HG03103 (cell line): Measurements from ENCODE around the gene INPP5D.
"Not testable (repeated sequence)": the region's sequence is repeated elsewhere in the genome, so short reads cannot be mapped to it uniquely, and the experiment has no call there.

Experiments
- ATAC-seq: cut with Tn5 transposase; IDR thresholded peaks from one replicate; pipeline ENCODE4 v1.9.1; 2021; ENCODE audit warnings: low read depth; ENCODE audit not compliant: unreplicated experiment

Gene INPP5D

DNA sequence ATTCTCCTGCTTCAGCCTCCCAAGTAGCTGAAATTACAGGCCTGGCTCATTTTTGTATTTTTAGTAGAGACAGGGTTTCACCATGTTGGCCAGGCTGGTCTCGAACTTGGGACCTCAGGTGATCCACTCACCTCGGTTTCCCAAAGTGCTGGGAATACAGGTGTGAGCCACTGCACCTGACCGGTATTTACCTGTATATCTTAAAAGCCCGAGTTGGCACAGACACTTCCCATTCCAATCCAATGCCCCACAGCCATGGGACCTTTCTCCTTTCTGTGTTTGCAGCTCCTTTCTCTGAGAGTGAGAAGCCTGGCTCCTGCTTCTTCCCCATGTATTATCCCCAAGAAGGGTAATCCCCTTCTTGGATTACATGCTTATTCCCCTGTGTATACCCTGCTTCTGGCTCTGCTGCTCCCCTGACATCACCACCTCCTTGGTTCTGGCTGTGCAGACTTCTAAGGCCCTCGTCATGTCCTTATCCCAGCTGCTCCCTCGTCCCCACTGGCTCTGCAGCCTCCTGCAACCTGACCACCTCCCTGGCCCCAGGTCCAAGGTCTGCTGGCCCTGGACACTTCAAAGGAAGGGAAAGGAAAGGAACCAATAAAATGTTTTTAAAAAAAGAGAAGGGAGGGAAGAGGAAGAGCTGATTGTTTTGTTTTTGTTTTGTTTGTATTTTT is 52.8 kb downstream of the INPP5D start:
- ATAC-seq = no peak

DNA sequence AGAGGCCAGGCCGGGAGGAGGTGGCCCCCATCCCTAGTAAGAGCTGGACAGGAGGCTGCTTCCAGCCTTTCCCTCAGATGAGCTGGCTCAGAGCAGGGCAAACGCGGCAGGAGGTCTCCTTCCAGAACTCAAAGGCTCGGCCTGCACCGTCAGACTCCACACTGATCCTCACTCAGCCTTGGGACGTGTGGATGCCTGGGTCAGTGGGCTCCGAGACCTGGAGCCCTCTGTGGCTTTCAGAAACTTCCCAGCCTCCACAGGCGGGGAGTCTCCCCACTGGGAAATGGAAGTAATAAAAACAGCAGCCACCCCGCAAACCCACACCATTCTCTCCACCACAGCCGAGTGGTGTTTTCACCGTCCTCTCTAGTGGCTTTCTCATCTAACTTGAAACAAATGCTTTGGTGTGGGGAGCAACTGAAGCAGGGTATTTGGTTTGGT is 54.3 kb downstream of the INPP5D start:
- ATAC-seq = no peak

DNA sequence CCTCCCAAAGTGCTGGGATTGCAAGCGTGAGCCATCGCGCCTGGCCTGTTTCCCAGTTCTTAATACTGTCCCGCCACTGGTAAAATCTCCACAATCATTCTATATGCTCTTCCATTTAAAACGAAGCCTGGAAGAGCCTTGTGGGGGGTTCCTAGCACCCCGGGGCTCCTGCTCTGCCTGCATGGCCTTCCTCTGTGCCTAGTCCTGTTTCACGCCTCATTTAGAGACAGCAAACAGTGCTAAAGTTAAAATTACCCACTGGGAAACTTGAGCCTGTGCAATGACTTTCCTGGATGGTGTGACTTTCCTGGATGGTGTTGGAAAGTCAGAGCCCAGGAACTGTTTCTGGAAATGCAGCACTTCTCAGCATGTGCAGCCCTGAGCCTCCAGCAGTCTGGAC is 55.0 kb downstream of the INPP5D start:
- no peak for ATAC-seq

DNA sequence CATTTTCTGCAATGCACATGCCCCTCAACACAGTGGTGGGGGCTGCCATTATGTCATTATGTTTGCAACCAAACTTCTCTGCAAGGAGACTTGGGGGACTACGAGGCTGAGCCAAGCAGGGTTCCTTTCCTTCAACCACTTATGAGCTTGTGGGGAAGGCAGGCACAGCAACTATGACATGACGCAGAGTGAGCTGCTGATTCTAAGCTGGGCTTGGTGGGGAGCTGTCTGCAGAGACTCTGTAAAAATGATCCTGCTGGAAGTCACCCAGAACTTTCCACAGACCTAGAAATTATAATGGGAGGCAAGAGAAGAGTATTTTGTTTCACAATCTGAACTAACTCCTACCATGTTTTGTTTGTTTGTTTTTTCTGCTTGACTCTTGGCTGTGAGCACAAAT is 55.6 kb downstream of the INPP5D start:
- ATAC-seq = no peak

DNA sequence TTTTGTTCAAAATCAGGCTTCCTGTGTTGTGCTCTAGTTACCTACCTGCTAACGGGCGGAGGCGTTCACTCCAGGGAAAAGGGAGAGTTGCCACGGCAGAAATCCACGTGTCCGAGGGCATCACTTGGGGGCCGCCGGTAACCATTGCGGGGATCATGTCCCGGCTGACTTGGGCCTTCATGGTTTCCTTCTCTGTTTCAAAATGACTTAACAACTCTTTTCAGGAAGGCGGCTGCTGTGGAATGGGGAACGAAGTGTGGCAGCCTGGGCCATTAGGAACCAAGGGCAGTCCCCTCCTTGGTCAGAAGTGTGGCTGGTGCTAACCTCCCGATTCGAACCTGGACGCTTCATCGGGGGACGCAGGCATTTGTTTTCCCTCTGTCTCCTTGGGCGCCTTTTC is 56.8 kb downstream of the INPP5D start:
- ATAC-seq = no peak

DNA sequence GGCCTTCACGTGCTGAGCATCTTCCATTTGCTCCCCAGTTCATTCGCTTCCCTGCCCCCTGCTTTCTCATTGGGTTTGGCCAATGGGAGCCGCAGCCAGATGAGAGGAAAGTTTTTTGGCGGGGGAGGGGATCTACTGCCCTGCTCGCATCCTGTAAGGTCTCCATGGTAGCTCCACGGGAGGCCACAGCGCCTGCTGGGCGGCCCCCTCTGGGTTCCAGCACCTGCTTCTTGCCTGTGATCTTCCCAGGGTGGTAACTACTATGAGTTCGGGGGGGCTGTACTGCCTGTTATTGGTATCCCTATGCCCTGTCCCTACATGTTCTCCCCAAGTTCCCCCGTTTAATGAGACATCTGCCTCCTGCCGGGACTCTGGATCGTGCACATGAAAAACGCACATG is 57.2 kb downstream of the INPP5D start:
- ATAC-seq = no peak

DNA sequence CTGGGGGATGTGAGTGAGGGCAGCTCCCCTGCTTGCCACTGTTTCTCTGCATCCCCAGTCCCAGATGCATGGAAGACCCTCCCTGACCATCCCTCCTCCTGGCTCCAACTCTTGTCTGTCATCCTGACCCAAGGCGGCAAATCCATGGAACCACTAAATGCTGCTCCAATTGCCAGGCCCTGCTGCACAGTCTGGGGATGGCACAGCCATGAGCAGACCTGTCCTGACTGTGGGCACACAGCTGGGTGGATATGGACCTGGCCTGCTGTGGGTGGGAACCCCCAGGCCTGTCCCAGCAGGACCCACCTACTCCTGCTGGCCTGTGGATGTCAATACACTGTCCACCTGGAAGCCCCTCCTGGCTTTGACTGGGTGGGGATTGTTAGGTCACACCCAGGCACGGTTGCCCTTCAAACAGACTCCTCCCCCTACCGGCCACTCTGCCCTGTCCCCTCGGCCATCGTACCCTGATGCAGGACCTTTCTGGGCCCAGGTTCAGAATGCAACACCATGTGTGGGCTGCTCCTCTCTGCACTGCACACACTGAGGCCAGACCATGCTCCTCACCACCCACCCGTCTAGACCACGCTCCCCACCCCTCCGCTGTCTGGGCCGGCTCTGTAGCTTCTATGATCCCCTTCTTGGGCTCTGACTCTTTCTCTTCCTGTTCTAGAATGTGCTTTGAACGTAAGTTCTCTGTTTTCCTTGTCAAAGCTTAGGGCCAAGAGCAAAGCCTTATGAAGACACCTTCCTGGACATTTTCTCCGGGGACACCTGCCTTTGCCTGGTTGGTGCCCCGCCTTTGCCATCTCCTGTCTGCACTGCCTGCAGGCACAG is 57.9 kb downstream of the INPP5D start:
- ATAC-seq = no peak

DNA sequence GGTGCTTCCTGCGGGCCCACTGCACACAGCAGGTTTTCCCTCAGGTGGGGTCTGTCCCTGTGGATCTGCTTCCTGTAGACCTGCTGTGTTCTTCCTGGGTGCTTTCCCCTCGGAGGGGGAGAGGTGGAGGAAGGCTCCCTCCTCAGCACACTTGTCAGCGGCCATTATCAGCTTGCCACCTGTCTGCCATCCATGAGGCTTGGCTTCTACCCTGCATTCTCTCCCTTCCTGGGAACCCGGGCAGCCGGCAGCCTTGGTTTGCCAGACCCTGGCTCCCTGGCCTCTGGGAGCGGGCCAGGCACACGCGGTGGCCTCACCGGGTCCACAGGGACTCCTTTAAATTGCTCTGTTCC is 58.5 kb downstream of the INPP5D start:
- no peak for ATAC-seq

DNA sequence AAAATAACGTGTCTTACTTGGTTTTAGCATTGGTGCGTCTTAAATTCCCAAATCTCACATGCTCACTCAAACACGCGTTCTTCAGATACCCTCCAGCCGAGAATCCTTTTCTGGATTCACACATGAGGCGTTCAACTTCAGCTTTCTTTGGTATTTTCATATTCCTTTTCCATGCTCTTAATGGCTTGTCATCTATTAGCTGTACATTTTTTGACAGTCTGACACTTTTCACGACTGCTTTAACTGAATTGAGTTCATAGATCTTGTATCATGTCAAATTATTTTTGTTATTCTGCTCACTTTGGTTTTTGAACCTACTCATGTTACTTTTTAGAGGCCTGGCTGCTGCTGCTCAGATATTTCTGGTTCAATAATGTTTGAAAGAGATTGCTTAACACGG is 59.0 kb downstream of the INPP5D start:
- no peak for ATAC-seq

DNA sequence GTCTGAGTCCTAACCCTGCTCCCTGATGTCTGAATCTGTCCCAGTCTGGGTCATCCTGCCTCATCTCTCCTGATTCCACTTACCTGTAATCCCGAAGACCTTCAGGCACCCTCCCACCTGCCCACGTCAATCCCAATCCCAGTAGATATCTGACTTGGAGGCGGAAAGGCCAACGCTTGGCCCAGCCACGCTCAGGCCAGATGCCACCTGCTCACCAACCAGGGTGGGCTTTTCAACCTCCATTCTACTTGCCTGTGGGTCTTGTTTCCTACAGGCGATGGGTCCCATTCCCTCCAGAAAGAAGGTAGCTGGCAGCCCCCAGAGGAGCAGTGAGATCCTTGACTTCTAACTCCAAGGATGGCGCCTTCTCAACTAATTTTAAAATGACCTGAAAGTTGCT is 59.7 kb downstream of the INPP5D start:
- no peak for ATAC-seq

DNA sequence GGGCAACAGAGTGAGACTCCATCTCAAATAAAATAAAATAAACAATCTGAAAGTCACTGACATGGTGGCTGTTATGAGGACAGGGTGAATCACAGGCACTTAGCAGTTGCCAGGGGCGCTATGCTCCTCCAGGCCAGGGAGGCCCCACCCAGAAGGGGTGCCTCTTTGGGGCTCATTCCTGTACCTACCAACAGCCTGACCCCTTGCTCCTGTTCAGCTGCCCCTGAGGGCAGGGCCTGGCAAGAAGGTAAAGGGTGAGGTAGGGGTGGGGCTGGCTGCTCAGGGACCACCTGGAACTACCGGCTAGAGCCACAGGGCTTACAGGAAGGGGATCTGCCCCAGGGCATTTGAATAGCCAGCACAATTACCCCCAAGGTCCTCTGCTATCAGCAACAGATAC is 60.3 kb downstream of the INPP5D start:
- no peak for ATAC-seq

DNA sequence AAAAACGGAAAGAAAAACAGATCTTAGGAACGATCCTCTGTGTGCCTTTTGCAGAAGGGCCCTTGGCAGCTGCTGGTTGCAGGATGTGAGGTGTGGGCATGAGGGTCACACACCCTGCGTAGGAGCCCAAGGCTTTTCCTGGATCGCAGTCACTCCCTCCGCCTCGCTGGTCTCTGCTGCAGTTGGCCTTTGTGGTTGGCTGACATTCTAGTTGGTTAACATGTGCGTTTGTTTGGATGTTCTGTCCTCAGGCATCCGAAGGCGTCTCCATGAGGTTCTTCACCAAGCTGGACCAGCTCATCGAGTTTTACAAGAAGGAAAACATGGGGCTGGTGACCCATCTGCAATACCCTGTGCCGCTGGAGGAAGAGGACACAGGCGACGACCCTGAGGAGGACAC is 61.7 kb downstream of the INPP5D start:
- ATAC-seq = no peak

DNA sequence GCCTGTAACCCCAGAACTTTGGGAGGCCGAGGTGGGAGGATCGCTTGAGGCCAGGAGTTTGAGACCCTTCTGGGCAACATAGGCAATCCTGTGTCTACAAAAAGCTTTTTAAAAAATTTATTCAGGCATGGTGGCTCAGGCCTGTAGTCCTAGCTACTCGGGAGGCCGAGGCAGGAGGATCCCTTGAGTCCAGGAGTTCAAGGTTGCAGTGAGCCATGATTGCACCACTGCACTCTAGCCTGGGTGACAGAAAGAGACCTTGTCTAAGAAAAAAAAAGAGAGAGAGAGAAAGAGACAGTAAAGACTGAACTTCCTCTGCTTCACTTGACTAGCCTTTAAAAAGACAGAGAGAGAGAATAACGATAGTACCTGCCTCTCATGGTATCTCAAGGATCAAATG is 62.4 kb downstream of the INPP5D start:
- ATAC-seq = no peak

DNA sequence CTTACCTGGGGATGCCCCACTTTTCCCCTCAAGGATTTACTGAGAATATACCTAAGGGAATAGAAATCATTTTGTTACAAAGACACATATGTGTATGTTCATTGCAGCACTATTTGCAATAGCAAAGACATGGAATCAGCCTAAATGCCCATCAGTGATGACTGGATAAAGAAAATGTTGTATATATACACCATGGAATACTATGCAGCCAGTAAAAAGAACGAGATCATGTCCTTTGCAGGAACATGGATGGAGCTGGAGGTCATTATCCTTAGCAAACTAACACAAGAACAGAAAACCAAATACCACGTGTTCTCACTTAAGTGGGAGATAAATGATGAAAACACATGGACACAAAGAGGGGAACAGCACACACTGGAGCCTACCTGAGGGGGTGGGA is 63.4 kb downstream of the INPP5D start:
- ATAC-seq = not testable (repeated sequence)

DNA sequence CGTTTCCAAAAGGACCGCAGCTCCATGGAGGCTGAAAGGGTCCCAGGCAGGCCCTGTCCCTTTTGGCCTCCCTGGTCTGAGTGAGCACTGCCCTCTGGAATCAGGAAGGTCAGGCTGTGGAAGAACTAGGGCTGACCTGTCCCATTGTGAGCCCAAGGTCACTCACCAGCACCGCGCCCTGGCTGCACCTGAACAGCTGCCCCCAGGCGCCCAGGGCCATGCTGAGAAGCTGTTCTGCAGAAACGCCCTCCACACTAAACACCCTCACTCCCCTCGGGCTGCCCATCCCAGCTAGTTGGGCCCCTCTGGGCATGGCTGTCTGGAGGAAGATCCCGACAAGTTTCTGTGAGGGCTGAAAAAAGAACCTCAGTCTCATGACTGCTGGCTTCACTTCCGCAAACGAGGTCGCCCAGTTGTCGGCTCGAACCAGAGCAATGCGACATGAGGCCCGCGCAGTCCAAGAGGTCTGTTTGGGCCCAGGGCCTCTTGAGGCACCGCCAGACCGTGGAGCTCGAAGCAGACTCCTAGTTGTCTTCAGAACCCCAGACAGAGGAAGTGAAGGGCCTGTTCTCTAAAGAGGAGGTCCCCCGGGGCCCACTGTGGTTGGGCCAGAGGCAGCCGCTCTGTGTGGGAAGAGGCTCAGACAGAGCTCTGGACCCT is 64.4 kb downstream of the INPP5D start:
- ATAC-seq = peak; percentile 80

DNA sequence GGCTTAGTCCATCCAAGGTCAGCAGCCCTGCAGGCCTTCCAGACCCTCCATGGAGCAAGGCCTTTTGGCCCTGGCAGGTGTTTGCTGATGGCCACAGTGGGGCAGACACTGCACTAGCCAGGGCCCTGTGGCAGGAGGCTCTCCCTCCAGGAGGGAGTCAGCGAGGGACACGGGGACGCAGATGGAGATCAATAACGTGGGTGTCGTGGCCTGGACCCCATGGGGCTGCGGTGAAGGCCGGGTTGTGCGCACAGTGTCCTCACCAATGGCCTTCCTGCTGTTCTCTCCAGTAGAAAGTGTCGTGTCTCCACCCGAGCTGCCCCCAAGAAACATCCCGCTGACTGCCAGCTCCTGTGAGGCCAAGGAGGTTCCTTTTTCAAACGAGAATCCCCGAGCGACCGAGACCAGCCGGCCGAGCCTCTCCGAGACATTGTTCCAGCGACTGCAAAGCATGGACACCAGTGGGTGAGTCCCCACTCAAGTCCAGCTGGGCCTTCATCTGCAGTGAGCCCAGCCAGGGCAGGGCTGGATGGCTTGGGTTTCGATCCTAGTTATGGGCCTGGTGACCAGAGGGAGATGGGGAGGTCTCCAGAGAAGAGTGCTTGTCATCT is 65.4 kb downstream of the INPP5D start:
- no peak for ATAC-seq

DNA sequence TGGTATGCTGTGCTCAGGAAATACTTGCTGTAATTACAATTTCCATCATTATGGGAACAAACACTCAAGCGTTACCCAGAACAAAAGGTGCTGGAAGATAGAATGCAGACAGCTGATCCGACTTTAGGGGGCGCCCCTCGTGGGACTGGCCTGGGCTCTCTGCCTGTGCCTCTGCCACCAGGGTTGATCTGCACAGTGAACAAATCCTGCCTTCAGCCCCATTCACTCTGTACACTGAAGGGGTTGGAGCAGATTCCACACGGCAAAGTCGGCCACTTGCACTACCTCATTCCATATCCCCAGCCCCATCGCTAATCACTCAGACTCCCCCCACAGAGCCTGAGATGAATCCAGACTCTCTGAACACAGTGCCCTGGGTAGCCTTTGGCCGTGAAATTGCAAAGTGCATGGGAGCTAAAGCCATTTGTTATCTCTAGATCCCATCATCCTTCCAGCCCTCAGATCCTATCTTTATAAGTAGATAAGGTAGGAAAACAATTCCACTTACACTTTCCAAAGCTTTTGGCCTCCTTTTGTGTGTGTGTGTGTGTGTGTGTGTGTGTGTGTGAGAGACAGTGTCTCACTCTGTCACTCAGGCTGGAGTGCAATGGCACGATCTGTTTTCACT is 69.3 kb downstream of the INPP5D start:
- no peak for ATAC-seq

DNA sequence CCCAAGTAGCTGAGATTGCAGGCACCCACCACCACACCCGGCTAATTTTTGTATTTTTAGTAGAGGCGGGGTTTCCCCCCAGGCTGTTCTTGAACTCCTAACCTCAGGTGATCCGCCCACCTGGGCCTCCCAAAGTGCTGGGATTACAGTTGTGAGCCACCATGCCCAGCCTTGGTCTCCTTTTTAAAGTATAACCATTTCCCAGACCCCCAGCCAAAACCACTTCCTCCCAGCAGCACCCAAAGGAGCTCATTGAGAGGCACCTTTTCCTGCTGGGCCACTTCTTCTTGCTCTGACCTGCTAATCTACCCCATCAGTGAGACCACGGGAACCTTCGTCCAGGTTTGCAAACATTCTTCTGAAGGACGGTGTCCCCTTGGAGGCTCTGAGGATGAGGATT is 69.9 kb downstream of the INPP5D start:
- no peak for ATAC-seq

DNA sequence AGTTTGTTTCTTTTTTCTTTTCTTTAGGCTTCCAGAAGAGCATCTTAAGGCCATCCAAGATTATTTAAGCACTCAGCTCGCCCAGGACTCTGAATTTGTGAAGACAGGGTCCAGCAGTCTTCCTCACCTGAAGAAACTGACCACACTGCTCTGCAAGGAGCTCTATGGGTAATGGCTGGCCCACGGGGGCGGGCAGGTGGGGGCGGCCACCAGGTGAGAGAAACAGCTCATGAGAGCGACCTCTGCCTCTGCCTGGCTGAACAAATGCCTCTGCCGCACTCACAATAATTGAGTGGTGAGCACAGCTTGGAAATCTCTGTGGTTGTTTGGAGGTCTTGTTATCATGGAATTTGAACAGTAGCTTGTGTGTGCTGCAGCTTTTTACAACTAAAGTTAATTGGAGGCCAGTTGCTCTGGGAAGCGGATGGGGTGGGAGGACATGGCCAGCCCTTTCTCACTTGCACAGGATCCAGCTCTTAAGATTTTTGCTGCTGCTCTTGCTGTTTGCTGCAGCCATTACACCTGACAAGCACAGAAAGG is 70.4 kb downstream of the INPP5D start:
- ATAC-seq = no peak

DNA sequence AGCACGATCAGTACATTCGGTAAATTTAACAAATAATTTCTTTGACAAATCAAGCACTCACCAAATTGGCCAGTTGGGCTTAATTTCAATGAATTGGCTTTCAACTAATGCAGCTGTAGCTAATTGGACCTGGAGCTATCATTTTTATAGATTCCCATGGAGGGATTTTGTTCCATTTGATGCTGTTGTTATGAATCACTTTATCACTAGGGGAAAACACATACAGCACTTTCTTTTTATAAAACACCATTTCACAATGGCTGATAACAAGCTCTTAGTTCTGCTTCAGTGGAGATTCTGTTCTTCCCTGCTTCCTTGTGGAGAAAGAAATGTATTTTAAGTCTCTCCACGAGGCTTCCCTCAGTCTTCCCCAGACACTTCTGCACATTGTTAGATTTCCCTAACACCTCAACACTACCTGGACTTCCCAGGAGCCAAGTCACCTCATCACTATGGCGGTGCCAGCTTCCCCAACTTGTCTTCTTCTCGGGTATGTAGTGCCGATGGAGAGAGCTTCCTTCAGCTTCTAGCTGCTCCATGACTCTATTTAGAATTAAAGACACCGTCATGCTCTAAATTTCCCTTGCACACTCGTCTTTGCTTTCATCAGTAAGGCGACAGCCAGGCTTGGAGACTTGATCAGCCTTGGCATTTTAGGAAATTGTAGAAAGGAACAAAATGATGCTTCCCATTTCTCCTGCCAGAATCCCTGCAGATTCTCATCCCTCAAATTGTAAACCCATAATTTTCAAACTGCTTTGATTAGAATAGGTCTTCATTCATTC is 72.0 kb downstream of the INPP5D start:
- ATAC-seq = no peak
